ENCODE data around the gene LRIT3. TPM values are rescaled to one million over a fixed set of nuclear protein-coding genes. Genes with fewer than 3 reads are reported as not detected.

LRIT3 gene
- total RNA-seq, 4 donors from 2014 or later, result 0.19 to 0.37 (median 0.28) TPM

- no peak for DNase-seq (ENCODE audit: low spot score)
Observed at GRCh38 chr4:109820563-109820962, 27.3 kb upstream of the LRIT3 start.

GRCh38 chr4:109821185-109821584 lies 26.7 kb upstream of the LRIT3 start:
- DNase-seq (ENCODE audit: low spot score), result no peak
- TF ChIP-seq CTCF (IDR thresholded peaks at IDR 0.05), result no peak
- ATAC-seq (ENCODE audit: low FRiP score), result no peak

More at GRCh38 chr4:109820563-109820962, 27.3 kb upstream of the LRIT3 start:
- ATAC-seq (ENCODE audit: low FRiP score), result no peak
- no peak for TF ChIP-seq CTCF (IDR thresholded peaks at IDR 0.05)

GRCh38 chr4:109826719-109827118 lies 21.2 kb upstream of the LRIT3 start:
- ATAC-seq (ENCODE audit: low FRiP score), result no peak
- TF ChIP-seq CTCF (IDR thresholded peaks at IDR 0.05), result no peak
- no peak for DNase-seq (ENCODE audit: low spot score)

- ATAC-seq (ENCODE audit: low FRiP score), result no peak
- TF ChIP-seq CTCF (IDR thresholded peaks at IDR 0.05), result no peak
Observed at GRCh38 chr4:109827672-109828071, 20.2 kb upstream of the LRIT3 start, which contains the start of gene RRH. Gene RRH, plus strand, starts transcription at chr4:109827972. Its CDS starts 56 bp downstream, at chr4:109828028.

GRCh38 chr4:109833756-109834155 lies 14.2 kb upstream of the LRIT3 start:
- DNase-seq (ENCODE audit: low spot score) (no peak), ATAC-seq (ENCODE audit: low FRiP score) (no peak)
- TF ChIP-seq CTCF (IDR thresholded peaks at IDR 0.05), result no peak

More at GRCh38 chr4:109827672-109828071, 20.2 kb upstream of the LRIT3 start, which contains the start of gene RRH:
- DNase-seq (ENCODE audit: low spot score), result no peak

GRCh38 chr4:109836985-109837384 lies 10.9 kb upstream of the LRIT3 start:
- TF ChIP-seq CTCF (IDR thresholded peaks at IDR 0.05), result no peak
- DNase-seq (ENCODE audit: low spot score) (no peak), ATAC-seq (ENCODE audit: low FRiP score) (no peak)

- DNase-seq (ENCODE audit: low spot score) (no peak), ATAC-seq (ENCODE audit: low FRiP score) (no peak)
- TF ChIP-seq CTCF (IDR thresholded peaks at IDR 0.05), result no peak
Observed at GRCh38 chr4:109846395-109847098, 1.4 kb upstream of the LRIT3 start.
